Gastrocnemius medialis (tissue), 4 donors: ENCODE measurements around the gene DUSP22.

ENCODE experiments used
- CTCF ChIP-seq, 5 experiments: fragments of 450-650 bp in 3 of 5; fragments of 200-600 bp in 2 of 5; sonication (generic) in 2 of 5; IDR thresholded peaks in 4 of 5; conservative IDR thresholded peaks in 1 of 5; 1 replicate in 4 of 5; 2 replicates in 1 of 5; pipeline ENCODE4 v1.5.1; 2016 to 2019; ENCODE audit warnings: antibody characterized with exemption in 5 of 5, mild to moderate bottlenecking in 3 of 5, moderate library complexity in 3 of 5
- POLR2A ChIP-seq, 2 donors: fragments of 450-650 bp; IDR thresholded peaks; one replicate each; pipeline ENCODE4 v1.6.1; 2017; ENCODE audit warnings: antibody characterized with exemption in 2 of 2, mild to moderate bottlenecking in 2 of 2, moderate library complexity in 2 of 2

DNA sequence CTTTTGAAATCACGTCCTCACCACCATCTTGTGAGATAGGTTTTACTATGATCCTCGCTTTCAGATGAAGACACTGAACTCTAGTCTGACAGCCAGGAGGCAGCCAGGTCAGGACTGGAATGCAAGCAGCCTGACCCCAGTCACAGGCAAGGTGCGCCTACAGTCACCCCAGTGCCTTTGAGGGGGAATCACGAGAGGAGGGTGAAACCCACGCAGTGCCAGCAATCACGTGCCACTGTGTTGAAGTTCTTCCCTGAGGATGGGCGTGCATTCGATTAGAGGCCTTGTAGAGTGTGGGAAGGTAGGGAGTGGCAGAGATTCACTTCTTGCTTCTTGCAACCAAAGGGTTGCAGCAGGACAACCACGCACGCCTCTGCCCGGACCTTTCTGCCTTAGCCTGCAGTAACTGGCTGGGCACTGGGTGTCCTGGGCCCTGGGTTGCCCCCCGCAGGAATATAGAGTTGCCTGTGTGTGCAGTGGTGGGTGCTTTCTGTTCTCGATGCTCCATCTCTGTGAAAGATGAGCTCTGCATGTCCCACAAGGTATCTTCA lies 65.6 kb downstream of the DUSP22 start:
- no peak for TF ChIP-seq CTCF (IDR thresholded peaks at IDR 0.05 in 4 of 5, conservative IDR thresholded peaks at IDR 0.05 in 1 of 5)
- no peak for TF ChIP-seq POLR2A (IDR thresholded peaks at IDR 0.05)
